ENCODE data around the gene KRTAP10-12. TPM values are rescaled to one million over a fixed set of nuclear protein-coding genes. Genes with fewer than 3 reads are reported as not detected.

The KRTAP10-12 gene
- total RNA-seq, 1 donor from 2014 or later = not detected

DNA sequence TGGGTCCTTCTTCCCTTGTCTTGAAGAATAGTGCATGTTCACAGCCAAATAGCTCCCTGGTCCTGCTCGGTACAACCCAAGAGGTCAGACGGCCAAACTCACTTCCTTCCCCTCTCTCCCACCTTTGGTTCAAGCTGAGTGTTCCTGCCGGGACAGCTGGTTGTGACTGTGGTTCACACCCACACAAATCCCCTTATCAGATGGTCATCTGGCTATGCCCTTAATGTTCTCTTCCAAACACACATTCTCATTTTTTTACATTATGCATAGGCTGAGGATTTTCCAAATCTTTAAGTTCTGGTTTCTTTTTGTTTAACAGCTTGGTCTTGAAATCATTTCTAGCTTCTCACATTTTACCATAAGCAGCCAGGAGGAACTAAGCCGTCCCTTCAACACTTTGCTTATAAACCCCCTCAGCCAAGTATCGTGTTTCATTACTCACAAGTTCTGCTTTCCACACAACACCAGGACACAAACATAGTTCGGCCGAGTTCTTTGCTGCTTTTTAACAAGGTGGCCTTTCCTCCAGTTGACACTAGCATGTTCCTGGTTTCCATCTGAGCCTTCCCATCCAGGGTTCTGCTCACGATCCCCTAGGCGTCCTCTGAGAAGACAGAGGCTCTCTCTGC, 34.1 kb downstream of the KRTAP10-12 start:
- Mint-ChIP-seq H3K4me3 (no peak overlapping the region), H3K27me3 (ENCODE audit: low read depth) (peaks cover 33% of the 10 kb centered on the region)

GRCh38 chr21:44732263-44732662, 35.3 kb downstream of the KRTAP10-12 start:
- DNase-seq (ENCODE audit: low spot score in 2 of 2, unreplicated experiment in 2 of 2) = no peak
- H3K27ac Mint-ChIP-seq = no peak overlapping the region
- peaks cover 31% of the 10 kb centered on the region for H3K27me3 Mint-ChIP-seq (ENCODE audit: low read depth)
- no peak overlapping the region for H3K4me3 Mint-ChIP-seq
- H3K9me3 Mint-ChIP-seq = peaks cover 6% of the 10 kb centered on the region
- TF ChIP-seq, protein P1, sequence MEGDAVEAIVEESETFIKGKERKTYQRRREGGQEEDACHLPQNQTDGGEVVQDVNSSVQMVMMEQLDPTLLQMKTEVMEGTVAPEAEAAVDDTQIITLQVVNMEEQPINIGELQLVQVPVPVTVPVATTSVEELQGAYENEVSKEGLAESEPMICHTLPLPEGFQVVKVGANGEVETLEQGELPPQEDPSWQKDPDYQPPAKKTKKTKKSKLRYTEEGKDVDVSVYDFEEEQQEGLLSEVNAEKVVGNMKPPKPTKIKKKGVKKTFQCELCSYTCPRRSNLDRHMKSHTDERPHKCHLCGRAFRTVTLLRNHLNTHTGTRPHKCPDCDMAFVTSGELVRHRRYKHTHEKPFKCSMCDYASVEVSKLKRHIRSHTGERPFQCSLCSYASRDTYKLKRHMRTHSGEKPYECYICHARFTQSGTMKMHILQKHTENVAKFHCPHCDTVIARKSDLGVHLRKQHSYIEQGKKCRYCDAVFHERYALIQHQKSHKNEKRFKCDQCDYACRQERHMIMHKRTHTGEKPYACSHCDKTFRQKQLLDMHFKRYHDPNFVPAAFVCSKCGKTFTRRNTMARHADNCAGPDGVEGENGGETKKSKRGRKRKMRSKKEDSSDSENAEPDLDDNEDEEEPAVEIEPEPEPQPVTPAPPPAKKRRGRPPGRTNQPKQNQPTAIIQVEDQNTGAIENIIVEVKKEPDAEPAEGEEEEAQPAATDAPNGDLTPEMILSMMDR (IDR thresholded peaks at IDR 0.05; ENCODE audit: unreplicated experiment) = no peak
- H3K36me3 Mint-ChIP-seq = no peaks in the 10 kb centered on the region
- H3K4me1 Mint-ChIP-seq = no peaks in the 10 kb centered on the region

More for the DNA sequence above, 34.1 kb downstream of the KRTAP10-12 start:
- H3K36me3 Mint-ChIP-seq = no peaks in the 10 kb centered on the region
- DNase-seq (ENCODE audit: low spot score in 2 of 2, unreplicated experiment in 2 of 2) = no peak
- H3K27ac Mint-ChIP-seq = no peak overlapping the region
- TF ChIP-seq, protein P1 (IDR thresholded peaks at IDR 0.05; ENCODE audit: unreplicated experiment) = no peak
- peaks cover 6% of the 10 kb centered on the region for H3K9me3 Mint-ChIP-seq
- H3K4me1 Mint-ChIP-seq = no peaks in the 10 kb centered on the region

DNA sequence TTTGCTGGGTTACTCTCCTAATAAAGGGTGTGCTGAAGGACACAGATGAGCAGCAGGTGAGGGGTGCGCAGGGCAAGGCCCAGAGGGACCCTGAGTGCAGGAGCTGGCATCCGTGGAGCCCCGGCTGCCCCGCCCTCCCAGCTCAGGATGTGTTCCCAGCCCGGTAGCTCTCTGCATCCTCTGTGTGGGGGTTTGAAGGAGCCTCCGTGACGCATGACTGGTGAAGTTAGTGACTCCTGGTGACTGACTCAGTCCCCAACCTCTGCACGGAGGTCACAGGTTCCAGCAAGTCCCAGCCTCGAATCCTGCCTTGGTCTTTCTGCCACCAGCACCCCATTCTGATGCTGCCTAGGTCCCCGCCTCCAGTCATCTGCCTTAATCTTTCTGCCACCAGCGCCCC, 36.0 kb downstream of the KRTAP10-12 start:
- no peaks in the 10 kb centered on the region for H3K36me3 Mint-ChIP-seq
- TF ChIP-seq, protein P1 (IDR thresholded peaks at IDR 0.05; ENCODE audit: unreplicated experiment) = no peak
- no peak overlapping the region for H3K4me3 Mint-ChIP-seq
- no peak overlapping the region for H3K27ac Mint-ChIP-seq
- DNase-seq (ENCODE audit: low spot score in 2 of 2, unreplicated experiment in 2 of 2) = no peak
- H3K27me3 Mint-ChIP-seq (ENCODE audit: low read depth) = peaks cover 31% of the 10 kb centered on the region
- H3K4me1 Mint-ChIP-seq = no peaks in the 10 kb centered on the region
- H3K9me3 Mint-ChIP-seq = peaks cover 6% of the 10 kb centered on the region

GRCh38 chr21:44734026-44734745, 37.2 kb downstream of the KRTAP10-12 start:
- Mint-ChIP-seq H3K27me3 (ENCODE audit: low read depth) (peaks cover 31% of the 10 kb centered on the region), H3K9me3 (peaks cover 6% of the 10 kb centered on the region), H3K4me1 (no peaks in the 10 kb centered on the region), H3K4me3 (no peak overlapping the region), H3K36me3 (no peaks in the 10 kb centered on the region), H3K27ac (no peak overlapping the region)
- DNase-seq (ENCODE audit: low spot score in 2 of 2, unreplicated experiment in 2 of 2) = no peak
- TF ChIP-seq, protein P1 (IDR thresholded peaks at IDR 0.05; ENCODE audit: unreplicated experiment) = no peak

- H3K4me3 Mint-ChIP-seq = no peak overlapping the region
- H3K36me3 Mint-ChIP-seq = no peaks in the 10 kb centered on the region
- TF ChIP-seq, protein P1 (IDR thresholded peaks at IDR 0.05; ENCODE audit: unreplicated experiment) = no peak
- DNase-seq (ENCODE audit: low spot score in 2 of 2, unreplicated experiment in 2 of 2) = no peak
- peaks cover 31% of the 10 kb centered on the region for H3K27me3 Mint-ChIP-seq (ENCODE audit: low read depth)
- peaks cover 6% of the 10 kb centered on the region for H3K9me3 Mint-ChIP-seq
- no peak overlapping the region for H3K27ac Mint-ChIP-seq
- no peaks in the 10 kb centered on the region for H3K4me1 Mint-ChIP-seq
Observed at GRCh38 chr21:44734841-44735240, 37.9 kb downstream of the KRTAP10-12 start.

All from mesothelial cell of epicardium (in vitro differentiated cells).